T-helper 17 cell (primary cell): ENCODE measurements around the gene SNX25. TPM values are rescaled to one million over a fixed set of nuclear protein-coding genes. Genes with fewer than 3 reads are reported as not detected.

Experiments
- ATAC-seq: fragments of 150-1000 bp; cut with Tn5 transposase; 2 replicates; pipeline ENCODE4 v1.10.0; 2021; ENCODE audit warnings: mild to moderate bottlenecking, moderate library complexity
- DNase-seq, 3 donors: peaks; one replicate each; pipeline versions ENCODE4 v3.0.0 to v3.0.0-alpha.2; 2020 to 2021
- H3K9me3 ChIP-seq: one replicate; pipeline ENCODE4 v1.7.0; 2013; ENCODE audit warnings: low read length, mild to moderate bottlenecking; ENCODE audit not compliant: control insufficient read depth, poor library complexity, severe bottlenecking
- H3K27ac Mint-ChIP-seq: one replicate; pipeline ENCODE4 v1.8.0; 2022; ENCODE audit warnings: mild to moderate bottlenecking, moderate library complexity, mixed read lengths
- H3K27me3 Mint-ChIP-seq: one replicate; pipeline ENCODE4 v1.8.0; 2022; ENCODE audit warnings: mixed read lengths
- H3K36me3 Mint-ChIP-seq: one replicate; pipeline ENCODE4 v1.8.0; 2022; ENCODE audit warnings: low read depth, mixed read lengths
- H3K4me1 Mint-ChIP-seq: one replicate; pipeline ENCODE4 v1.8.0; 2022; ENCODE audit warnings: mild to moderate bottlenecking, mixed read lengths
- H3K4me3 Mint-ChIP-seq: one replicate; pipeline ENCODE4 v1.8.0; 2022; ENCODE audit warnings: mild to moderate bottlenecking, moderate library complexity, mixed read lengths
- total RNA-seq, 4 donors: library from RNA in 2 of 4; stranded (reverse) in 2 of 4; gene quantifications; one replicate each; pipeline ENCODE4 v1.2.3 and lab custom pipeline; 2022 to 2026

The SNX25 gene
- total RNA-seq, 2 donors from 2014 or later, result 13.2 to 20.4 TPM

DNA sequence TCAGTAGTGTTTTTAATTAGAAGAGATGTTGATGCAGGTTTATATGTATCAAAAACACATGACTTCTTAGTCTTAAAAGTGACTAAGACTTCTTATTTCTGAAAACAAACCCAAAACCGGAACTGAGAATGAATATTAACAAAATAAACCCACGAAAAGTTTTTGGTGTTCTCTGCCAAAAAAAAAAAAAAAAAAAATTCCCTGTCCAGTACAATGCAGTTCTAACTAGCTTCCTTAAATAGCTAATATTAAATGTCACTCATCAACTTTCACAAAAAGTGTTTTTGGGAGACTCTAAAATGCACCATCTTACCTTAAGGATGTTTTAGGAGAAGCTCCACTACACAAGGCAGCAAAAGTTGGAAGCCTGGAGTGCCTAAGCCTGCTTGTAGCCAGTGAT lies 189.2 kb downstream of the SNX25 start:
- no peak for DNase-seq
- H3K4me1 Mint-ChIP-seq, result peaks cover 18% of the 10 kb centered on the region
- no peak overlapping the region for H3K4me3 Mint-ChIP-seq
- ATAC-seq, result no peak
- H3K27me3 Mint-ChIP-seq, result no peaks in the 10 kb centered on the region
- H3K9me3 ChIP-seq, result no peaks in the 10 kb centered on the region
- H3K27ac Mint-ChIP-seq, result no peak overlapping the region
- peaks cover 2% of the 10 kb centered on the region for H3K36me3 Mint-ChIP-seq

DNA sequence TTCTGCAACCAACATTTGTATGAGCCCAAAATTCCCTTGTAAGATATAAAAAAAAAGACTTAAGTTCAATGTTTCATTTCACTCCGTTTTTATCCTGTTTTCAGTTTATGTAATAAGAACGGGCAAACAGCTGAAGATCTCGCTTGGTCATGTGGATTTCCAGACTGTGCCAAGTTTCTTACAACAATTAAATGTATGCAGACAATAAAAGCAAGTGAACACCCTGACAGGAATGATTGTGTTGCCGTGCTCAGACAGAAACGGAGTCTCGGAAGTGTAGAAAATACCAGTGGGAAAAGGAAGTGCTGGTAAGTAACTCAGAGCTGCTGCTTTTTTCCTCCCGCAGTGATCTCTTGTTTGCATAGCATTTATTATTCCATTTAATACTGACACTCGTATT lies 190.1 kb downstream of the SNX25 start:
- Mint-ChIP-seq H3K4me3 (no peak overlapping the region), H3K36me3 (peaks cover 2% of the 10 kb centered on the region), H3K27ac (no peak overlapping the region), H3K27me3 (no peaks in the 10 kb centered on the region), H3K4me1 (peaks cover 15% of the 10 kb centered on the region)
- no peak for DNase-seq
- H3K9me3 ChIP-seq, result no peaks in the 10 kb centered on the region
- ATAC-seq, result no peak

DNA sequence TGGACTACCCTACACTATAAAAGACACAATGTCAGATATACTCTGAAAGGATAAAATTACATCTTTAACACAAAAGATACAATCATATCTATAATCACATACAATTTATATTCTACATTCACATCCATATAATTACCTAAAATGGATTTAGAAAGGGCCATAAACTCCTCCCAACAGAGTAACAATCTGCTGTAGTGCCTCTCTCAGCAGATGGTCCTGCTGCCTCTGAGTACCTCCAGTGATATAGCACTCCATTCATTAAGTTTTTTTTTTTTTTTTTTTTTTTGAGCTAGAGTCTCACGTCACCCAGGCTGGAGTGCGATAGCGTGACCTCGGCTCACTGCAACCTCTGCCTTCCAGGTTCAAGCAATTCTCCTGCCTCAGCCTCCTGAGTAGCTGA lies 194.6 kb downstream of the SNX25 start:
- Mint-ChIP-seq H3K4me1 (no peaks in the 10 kb centered on the region), H3K27me3 (no peaks in the 10 kb centered on the region), H3K4me3 (no peak overlapping the region), H3K36me3 (peaks cover 2% of the 10 kb centered on the region), H3K27ac (peak overlapping the region; percentile 37)
- DNase-seq, result no peak
- ATAC-seq, result no peak
- no peaks in the 10 kb centered on the region for H3K9me3 ChIP-seq

GRCh38 chr4:185405296-185405999 lies 196.1 kb downstream of the SNX25 start:
- DNase-seq, result no peak
- Mint-ChIP-seq H3K36me3 (peaks cover 6% of the 10 kb centered on the region), H3K4me1 (no peaks in the 10 kb centered on the region), H3K27ac (peak overlapping the region; percentile 16), H3K4me3 (peak overlapping the region; percentile 21), H3K27me3 (no peaks in the 10 kb centered on the region)
- no peaks in the 10 kb centered on the region for H3K9me3 ChIP-seq
- ATAC-seq, result no peak

GRCh38 chr4:185408432-185408831 lies 199.0 kb downstream of the SNX25 start:
- DNase-seq (no peak), ATAC-seq (no peak)
- Mint-ChIP-seq H3K4me3 (no peak overlapping the region), H3K36me3 (peaks cover 4% of the 10 kb centered on the region), H3K27ac (peak overlapping the region; percentile 43), H3K4me1 (no peaks in the 10 kb centered on the region), H3K27me3 (no peaks in the 10 kb centered on the region)
- H3K9me3 ChIP-seq, result no peaks in the 10 kb centered on the region

- Mint-ChIP-seq H3K4me1 (no peaks in the 10 kb centered on the region), H3K27me3 (no peaks in the 10 kb centered on the region), H3K36me3 (peaks cover 7% of the 10 kb centered on the region), H3K27ac (no peak overlapping the region), H3K4me3 (no peak overlapping the region)
- DNase-seq, result no peak
- H3K9me3 ChIP-seq, result no peaks in the 10 kb centered on the region
- no peak for ATAC-seq
Measured at GRCh38 chr4:185411849-185412248, 202.5 kb downstream of the SNX25 start.

GRCh38 chr4:185412412-185412811 lies 203.0 kb downstream of the SNX25 start:
- H3K36me3 Mint-ChIP-seq, result peaks cover 10% of the 10 kb centered on the region

More at GRCh38 chr4:185412412-185412811, 203.0 kb downstream of the SNX25 start:
- H3K9me3 ChIP-seq, result no peaks in the 10 kb centered on the region
- Mint-ChIP-seq H3K27me3 (no peaks in the 10 kb centered on the region), H3K27ac (no peak overlapping the region), H3K4me1 (peaks cover 4% of the 10 kb centered on the region), H3K4me3 (no peak overlapping the region)
- ATAC-seq (no peak), DNase-seq (no peak)

Other genes starting within 250 kb of the SNX25 start
- not detected for gene HELT, start 191.1 kb upstream of the SNX25 start, total RNA-seq
- gene SLC25A4, start 66.3 kb upstream of the SNX25 start, total RNA-seq, result 1 to 10 TPM; 2.7 to 3.3 TPM
- 10 to 100 TPM; 41.9 to 50.0 TPM for gene CFAP97, start 5.6 kb upstream of the SNX25 start, total RNA-seq
- gene LRP2BP, start 186.3 kb downstream of the SNX25 start, total RNA-seq, result 1 to 10 TPM; 2.1 to 3.3 TPM
- gene ANKRD37, start 187.2 kb downstream of the SNX25 start, total RNA-seq, result 10 to 100 TPM; 16.1 to 19.1 TPM
- 10 to 100 TPM; 16.8 to 21.3 TPM for gene UFSP2, start 216.4 kb downstream of the SNX25 start, total RNA-seq